Measurements from ENCODE around the gene TTC9C. TPM values are rescaled to one million over a fixed set of nuclear protein-coding genes. Genes with fewer than 3 reads are reported as not detected.

TTC9C gene
- total and polyA plus RNA-seq, 2 of the 13 experiments (the other 11 are each of a cell fraction or from before 2014, with no cell fraction given): 28.0 to 36.4 TPM

DNA sequence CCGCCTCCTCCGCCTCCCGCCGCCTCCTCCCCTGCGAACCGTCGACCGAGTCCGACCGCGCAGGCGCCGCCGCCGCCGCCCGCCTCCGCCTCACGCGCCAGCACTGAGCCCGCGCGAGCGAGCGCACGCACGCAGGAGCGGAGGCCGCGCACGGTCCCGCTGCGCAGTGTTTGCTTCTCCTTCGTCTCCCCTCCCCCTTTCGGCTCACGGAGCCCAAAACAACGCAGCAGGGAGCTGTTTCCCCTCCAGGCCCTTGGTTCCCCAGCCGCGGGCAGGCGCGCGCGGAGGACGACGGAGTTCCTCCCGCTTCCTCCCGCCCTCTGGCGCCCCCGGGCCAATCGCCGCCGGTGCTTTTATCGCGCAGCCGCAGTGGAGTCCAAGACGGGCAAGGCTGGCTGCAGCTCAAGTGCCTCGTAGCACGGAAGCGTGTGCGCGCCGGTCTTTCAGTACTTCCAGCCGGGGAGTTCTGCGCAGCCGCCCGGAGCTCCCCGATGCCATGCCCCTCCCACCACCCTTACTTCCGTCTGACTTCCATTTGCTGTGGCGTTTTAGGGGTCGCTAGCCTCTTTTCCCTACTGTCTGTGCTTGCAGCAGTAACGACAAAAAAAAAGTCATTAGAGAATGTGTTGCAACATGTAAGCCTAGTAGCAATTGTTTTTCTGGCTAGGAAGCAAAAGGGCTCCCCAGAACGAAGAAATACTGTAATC lies 968 bp upstream of the TTC9C start, which contains the start of gene HNRNPUL2 (continued):
- TF ChIP-seq GLI4 (CRISPR knock-in tag; IDR thresholded peaks at IDR 0.05; ENCODE audit: borderline replicate concordance): peak; percentile 65
- TF ChIP-seq, protein P1, sequence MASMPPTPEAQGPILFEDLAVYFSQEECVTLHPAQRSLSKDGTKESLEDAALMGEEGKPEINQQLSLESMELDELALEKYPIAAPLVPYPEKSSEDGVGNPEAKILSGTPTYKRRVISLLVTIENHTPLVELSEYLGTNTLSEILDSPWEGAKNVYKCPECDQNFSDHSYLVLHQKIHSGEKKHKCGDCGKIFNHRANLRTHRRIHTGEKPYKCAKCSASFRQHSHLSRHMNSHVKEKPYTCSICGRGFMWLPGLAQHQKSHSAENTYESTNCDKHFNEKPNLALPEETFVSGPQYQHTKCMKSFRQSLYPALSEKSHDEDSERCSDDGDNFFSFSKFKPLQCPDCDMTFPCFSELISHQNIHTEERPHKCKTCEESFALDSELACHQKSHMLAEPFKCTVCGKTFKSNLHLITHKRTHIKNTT (CRISPR knock-in tag; IDR thresholded peaks at IDR 0.05): no peak
- TF ChIP-seq RNF2 (conservative IDR thresholded peaks at IDR 0.05; ENCODE audit: low read depth): peak; percentile 99
- TF ChIP-seq ZNF567 (CRISPR knock-in tag; IDR thresholded peaks at IDR 0.05; ENCODE audit: borderline replicate concordance): 0 out of 2 replicates have a peak, but pooled peaks have one; percentile 71
- peak; percentile 67; the same call in 1 of the 2 replicates for TF ChIP-seq KDM5B (CRISPR knock-in tag; IDR thresholded peaks at IDR 0.05; ENCODE audit: borderline replicate concordance)
- TF ChIP-seq, protein P2, sequence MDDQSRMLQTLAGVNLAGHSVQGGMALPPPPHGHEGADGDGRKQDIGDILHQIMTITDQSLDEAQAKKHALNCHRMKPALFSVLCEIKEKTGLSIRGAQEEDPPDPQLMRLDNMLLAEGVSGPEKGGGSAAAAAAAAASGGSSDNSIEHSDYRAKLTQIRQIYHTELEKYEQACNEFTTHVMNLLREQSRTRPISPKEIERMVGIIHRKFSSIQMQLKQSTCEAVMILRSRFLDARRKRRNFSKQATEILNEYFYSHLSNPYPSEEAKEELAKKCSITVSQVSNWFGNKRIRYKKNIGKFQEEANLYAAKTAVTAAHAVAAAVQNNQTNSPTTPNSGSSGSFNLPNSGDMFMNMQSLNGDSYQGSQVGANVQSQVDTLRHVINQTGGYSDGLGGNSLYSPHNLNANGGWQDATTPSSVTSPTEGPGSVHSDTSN (CRISPR knock-in tag; IDR thresholded peaks at IDR 0.05; ENCODE audit: borderline replicate concordance): peak; percentile 78; the same call in 1 of the 2 replicates
- 0 out of 2 replicates have a peak, but pooled peaks have one; percentile 30 for TF ChIP-seq ZNF180 (CRISPR knock-in tag; IDR thresholded peaks at IDR 0.05; ENCODE audit: borderline replicate concordance, low read depth)
- TF ChIP-seq EP300 (IDR thresholded peaks at IDR 0.05; ENCODE audit: low read depth in 2 of 2, low read length in 2 of 2): no peak
- TF ChIP-seq EP300 (CRISPR knock-in tag; IDR thresholded peaks at IDR 0.05; ENCODE audit: borderline replicate concordance): 0 out of 2 replicates have a peak, but pooled peaks have one; percentile 45
- peak; percentile 8; the same call in 1 of the 2 replicates for TF ChIP-seq ZNF670 (CRISPR knock-in tag; IDR thresholded peaks at IDR 0.05; ENCODE audit: borderline replicate concordance)
- TF ChIP-seq, protein P3, sequence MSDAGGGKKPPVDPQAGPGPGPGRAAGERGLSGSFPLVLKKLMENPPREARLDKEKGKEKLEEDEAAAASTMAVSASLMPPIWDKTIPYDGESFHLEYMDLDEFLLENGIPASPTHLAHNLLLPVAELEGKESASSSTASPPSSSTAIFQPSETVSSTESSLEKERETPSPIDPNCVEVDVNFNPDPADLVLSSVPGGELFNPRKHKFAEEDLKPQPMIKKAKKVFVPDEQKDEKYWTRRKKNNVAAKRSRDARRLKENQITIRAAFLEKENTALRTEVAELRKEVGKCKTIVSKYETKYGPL (CRISPR knock-in tag; IDR thresholded peaks at IDR 0.05): peak; percentile 72; the same call in 1 of the 2 replicates
- TF ChIP-seq SMAD1 (CRISPR knock-in tag; IDR thresholded peaks at IDR 0.05; ENCODE audit: borderline replicate concordance, low read depth): peak; percentile 83; the same call in 1 of the 2 replicates
- TF ChIP-seq ZFP41 (CRISPR knock-in tag; IDR thresholded peaks at IDR 0.05; ENCODE audit: borderline replicate concordance): peak; percentile 74; the same call in 1 of the 2 replicates
- TF ChIP-seq ZNF558 (CRISPR knock-in tag; IDR thresholded peaks at IDR 0.05; ENCODE audit: borderline replicate concordance): peak; percentile 100; the same call in 1 of the 2 replicates
- 0 out of 2 replicates have a peak, but pooled peaks have one; percentile 70 for TF ChIP-seq ZNF619 (CRISPR knock-in tag; IDR thresholded peaks at IDR 0.05)
- TF ChIP-seq GTF2F1 (IDR thresholded peaks at IDR 0.05; ENCODE audit: low read length): peak; percentile 32; the same call in 1 of the 2 replicates
- TF ChIP-seq, protein P4, sequence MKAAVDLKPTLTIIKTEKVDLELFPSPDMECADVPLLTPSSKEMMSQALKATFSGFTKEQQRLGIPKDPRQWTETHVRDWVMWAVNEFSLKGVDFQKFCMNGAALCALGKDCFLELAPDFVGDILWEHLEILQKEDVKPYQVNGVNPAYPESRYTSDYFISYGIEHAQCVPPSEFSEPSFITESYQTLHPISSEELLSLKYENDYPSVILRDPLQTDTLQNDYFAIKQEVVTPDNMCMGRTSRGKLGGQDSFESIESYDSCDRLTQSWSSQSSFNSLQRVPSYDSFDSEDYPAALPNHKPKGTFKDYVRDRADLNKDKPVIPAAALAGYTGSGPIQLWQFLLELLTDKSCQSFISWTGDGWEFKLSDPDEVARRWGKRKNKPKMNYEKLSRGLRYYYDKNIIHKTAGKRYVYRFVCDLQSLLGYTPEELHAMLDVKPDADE (CRISPR knock-in tag; IDR thresholded peaks at IDR 0.05): peak; percentile 96
- TF ChIP-seq HNRNPUL1 (IDR thresholded peaks at IDR 0.05; ENCODE audit: low read depth, low read length): no peak
- TF ChIP-seq ZNF30 (CRISPR knock-in tag; IDR thresholded peaks at IDR 0.05): peak; percentile 61; the same call in 1 of the 2 replicates
- 0 out of 2 replicates have a peak, but pooled peaks have one; percentile 60 for TF ChIP-seq NFATC3 (CRISPR knock-in tag; IDR thresholded peaks at IDR 0.05)
- peak; percentile 81 for TF ChIP-seq PHF20 (CRISPR knock-in tag; IDR thresholded peaks at IDR 0.05)
- TF ChIP-seq IKZF4 (CRISPR knock-in tag; IDR thresholded peaks at IDR 0.05; ENCODE audit: borderline replicate concordance, low read depth, not compliant biosample characterization): peak; percentile 93
- TF ChIP-seq, protein P5, sequence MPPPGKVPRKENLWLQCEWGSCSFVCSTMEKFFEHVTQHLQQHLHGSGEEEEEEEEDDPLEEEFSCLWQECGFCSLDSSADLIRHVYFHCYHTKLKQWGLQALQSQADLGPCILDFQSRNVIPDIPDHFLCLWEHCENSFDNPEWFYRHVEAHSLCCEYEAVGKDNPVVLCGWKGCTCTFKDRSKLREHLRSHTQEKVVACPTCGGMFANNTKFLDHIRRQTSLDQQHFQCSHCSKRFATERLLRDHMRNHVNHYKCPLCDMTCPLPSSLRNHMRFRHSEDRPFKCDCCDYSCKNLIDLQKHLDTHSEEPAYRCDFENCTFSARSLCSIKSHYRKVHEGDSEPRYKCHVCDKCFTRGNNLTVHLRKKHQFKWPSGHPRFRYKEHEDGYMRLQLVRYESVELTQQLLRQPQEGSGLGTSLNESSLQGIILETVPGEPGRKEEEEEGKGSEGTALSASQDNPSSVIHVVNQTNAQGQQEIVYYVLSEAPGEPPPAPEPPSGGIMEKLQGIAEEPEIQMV (CRISPR knock-in tag; IDR thresholded peaks at IDR 0.05; ENCODE audit: low read depth): peak; percentile 81; the same call in 1 of the 2 replicates
